Neural progenitor cell (in vitro differentiated cells): Measurements from ENCODE around the gene SESN2.

Experiments used
- EZH2 ChIP-seq: fragments of 200-600 bp; sonication (generic); IDR thresholded peaks from 2 replicates; pipeline ENCODE4 v1.6.1; 2017; ENCODE audit warnings: antibody characterized with exemption, mild to moderate bottlenecking, moderate library complexity
- EZH2phosphoT487 ChIP-seq: fragments of 200-600 bp; sonication (generic); IDR thresholded peaks from 2 replicates; pipeline ENCODE4 v1.6.1; 2017; ENCODE audit warnings: antibody characterized with exemption
- TF ChIP-seq, protein P1 (sequence below): fragments of 200-600 bp; sonication (generic); IDR thresholded peaks from 2 replicates; pipeline ENCODE4 v1.5.1; 2017; ENCODE audit warnings: antibody characterized with exemption, mild to moderate bottlenecking

DNA sequence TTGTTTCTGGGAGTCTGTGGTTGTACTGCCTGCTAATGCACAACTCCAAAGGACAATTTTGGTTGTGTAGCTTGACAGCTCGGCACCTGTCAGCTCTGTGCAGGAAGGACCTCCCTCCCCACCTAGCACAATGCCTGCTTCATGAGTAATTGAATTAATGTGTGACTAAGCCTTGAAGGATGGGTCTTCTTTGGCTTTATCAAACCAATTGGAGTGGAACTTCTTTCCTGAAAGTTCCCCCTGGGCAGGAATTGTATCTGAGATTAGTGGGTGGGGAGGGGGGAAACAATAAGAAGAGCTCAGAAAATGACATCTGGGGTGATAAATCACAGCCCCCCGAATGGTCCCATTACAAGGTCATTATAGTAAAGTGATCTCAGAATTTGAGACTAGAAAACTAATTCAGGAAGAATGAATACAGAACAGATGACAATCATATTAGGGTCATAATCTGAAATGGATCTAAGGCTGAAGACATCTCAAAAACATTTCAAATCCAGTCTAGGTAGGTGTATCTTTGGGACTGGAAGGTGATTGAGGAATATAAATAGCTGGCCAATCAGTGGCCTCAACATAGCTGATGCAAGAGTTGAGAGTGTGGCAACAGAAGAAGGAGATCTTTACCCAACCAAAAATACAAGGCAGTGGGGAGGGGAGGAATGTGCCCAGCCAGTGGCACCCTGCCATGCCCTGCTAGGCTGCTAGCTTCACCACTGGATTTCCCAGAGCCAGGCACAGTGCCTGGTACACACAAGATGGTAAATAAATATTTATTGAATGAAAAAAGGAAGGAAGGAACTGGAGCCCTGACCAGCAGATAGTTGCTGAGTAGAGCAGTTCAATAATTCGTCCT is 10.1 kb upstream of the SESN2 start:
- TF ChIP-seq EZH2 (no peak), EZH2phosphoT487 (no peak)
- TF ChIP-seq, protein P1, sequence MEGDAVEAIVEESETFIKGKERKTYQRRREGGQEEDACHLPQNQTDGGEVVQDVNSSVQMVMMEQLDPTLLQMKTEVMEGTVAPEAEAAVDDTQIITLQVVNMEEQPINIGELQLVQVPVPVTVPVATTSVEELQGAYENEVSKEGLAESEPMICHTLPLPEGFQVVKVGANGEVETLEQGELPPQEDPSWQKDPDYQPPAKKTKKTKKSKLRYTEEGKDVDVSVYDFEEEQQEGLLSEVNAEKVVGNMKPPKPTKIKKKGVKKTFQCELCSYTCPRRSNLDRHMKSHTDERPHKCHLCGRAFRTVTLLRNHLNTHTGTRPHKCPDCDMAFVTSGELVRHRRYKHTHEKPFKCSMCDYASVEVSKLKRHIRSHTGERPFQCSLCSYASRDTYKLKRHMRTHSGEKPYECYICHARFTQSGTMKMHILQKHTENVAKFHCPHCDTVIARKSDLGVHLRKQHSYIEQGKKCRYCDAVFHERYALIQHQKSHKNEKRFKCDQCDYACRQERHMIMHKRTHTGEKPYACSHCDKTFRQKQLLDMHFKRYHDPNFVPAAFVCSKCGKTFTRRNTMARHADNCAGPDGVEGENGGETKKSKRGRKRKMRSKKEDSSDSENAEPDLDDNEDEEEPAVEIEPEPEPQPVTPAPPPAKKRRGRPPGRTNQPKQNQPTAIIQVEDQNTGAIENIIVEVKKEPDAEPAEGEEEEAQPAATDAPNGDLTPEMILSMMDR: no peak
